ENCODE measurements around the gene C11orf91.

DNA sequence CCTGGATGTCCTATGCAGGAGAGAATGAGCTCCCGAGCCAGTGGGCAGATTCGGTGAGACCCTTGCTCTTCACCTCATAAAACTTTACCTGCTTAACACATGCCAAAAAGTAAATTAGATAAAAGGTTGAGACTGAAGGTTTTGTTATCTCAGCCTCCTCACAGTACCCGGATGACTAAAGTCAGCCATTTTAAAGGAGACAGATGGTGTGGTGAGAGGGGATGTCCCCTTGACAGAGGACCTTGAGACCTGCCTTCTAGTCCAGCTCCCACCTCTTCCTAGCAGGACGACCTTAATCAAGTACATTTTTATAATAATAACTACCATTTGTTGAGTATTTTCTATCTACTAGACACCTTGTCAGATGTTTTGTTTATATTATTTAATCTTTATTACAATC, 39.7 kb downstream of the C11orf91 start:
- TF ChIP-seq, protein P1, sequence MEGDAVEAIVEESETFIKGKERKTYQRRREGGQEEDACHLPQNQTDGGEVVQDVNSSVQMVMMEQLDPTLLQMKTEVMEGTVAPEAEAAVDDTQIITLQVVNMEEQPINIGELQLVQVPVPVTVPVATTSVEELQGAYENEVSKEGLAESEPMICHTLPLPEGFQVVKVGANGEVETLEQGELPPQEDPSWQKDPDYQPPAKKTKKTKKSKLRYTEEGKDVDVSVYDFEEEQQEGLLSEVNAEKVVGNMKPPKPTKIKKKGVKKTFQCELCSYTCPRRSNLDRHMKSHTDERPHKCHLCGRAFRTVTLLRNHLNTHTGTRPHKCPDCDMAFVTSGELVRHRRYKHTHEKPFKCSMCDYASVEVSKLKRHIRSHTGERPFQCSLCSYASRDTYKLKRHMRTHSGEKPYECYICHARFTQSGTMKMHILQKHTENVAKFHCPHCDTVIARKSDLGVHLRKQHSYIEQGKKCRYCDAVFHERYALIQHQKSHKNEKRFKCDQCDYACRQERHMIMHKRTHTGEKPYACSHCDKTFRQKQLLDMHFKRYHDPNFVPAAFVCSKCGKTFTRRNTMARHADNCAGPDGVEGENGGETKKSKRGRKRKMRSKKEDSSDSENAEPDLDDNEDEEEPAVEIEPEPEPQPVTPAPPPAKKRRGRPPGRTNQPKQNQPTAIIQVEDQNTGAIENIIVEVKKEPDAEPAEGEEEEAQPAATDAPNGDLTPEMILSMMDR (conservative IDR thresholded peaks at IDR 0.05; ENCODE audit: low read length), result no peak
- no peak for TF ChIP-seq EZH2phosphoT487 (IDR thresholded peaks at IDR 0.05; ENCODE audit: borderline replicate concordance, low read depth, low read length)
